Measurements from ENCODE around the gene PDZD8.
"Not testable (repeated sequence)": the region's sequence is repeated elsewhere in the genome, so short reads cannot be mapped to it uniquely, and the experiment has no call there.

PDZD8 gene

GRCh38 chr10:117342641-117343040, 32.6 kb downstream of the PDZD8 start:
- no peak for DNase-seq

- DNase-seq = no peak
Observed at GRCh38 chr10:117341061-117341460, 34.2 kb downstream of the PDZD8 start.

GRCh38 chr10:117339979-117340378, 35.3 kb downstream of the PDZD8 start:
- no peak for DNase-seq

GRCh38 chr10:117339578-117339977, 35.7 kb downstream of the PDZD8 start:
- no peak for DNase-seq

GRCh38 chr10:117334926-117335325, 40.3 kb downstream of the PDZD8 start:
- DNase-seq = no peak

GRCh38 chr10:117334066-117334465, 41.2 kb downstream of the PDZD8 start:
- DNase-seq = no peak

GRCh38 chr10:117327262-117327661, 48.0 kb downstream of the PDZD8 start:
- DNase-seq = no peak

- no peak for DNase-seq
Observed at GRCh38 chr10:117324367-117324766, 50.9 kb downstream of the PDZD8 start.

- DNase-seq = no peak
Observed at GRCh38 chr10:117322260-117322659, 53.0 kb downstream of the PDZD8 start.

GRCh38 chr10:117320050-117320665, 55.1 kb downstream of the PDZD8 start:
- DNase-seq = no peak

- DNase-seq = no peak
Observed at GRCh38 chr10:117318909-117319308, 56.3 kb downstream of the PDZD8 start.

- DNase-seq = no peak
Observed at GRCh38 chr10:117316701-117317100, 58.5 kb downstream of the PDZD8 start.

GRCh38 chr10:117313641-117314040, 61.6 kb downstream of the PDZD8 start:
- DNase-seq = no peak

GRCh38 chr10:117312430-117312829, 62.8 kb downstream of the PDZD8 start:
- DNase-seq = no peak

GRCh38 chr10:117311261-117311660, 64.0 kb downstream of the PDZD8 start:
- no peak for DNase-seq

- DNase-seq = no peak
Observed at GRCh38 chr10:117306674-117307073, 68.6 kb downstream of the PDZD8 start.

- DNase-seq = not testable (repeated sequence)
Observed at GRCh38 chr10:117303451-117303850, 71.8 kb downstream of the PDZD8 start.

GRCh38 chr10:117300671-117301070, 74.6 kb downstream of the PDZD8 start:
- DNase-seq = no peak

GRCh38 chr10:117299435-117299834, 75.8 kb downstream of the PDZD8 start:
- no peak for DNase-seq

GRCh38 chr10:117298219-117298618, 77.0 kb downstream of the PDZD8 start:
- DNase-seq = no peak

GRCh38 chr10:117294735-117295134, 80.5 kb downstream of the PDZD8 start:
- no peak for DNase-seq

GRCh38 chr10:117294039-117294645, 81.1 kb downstream of the PDZD8 start:
- DNase-seq = no peak

- DNase-seq = not testable (repeated sequence)
Observed at GRCh38 chr10:117290872-117291271, 84.4 kb downstream of the PDZD8 start.

- no peak for DNase-seq
Observed at GRCh38 chr10:117284716-117285494, 90.3 kb downstream of the PDZD8 start.
